Caco-2 (cell line): Measurements from ENCODE around the gene AFG3L2. TPM values are rescaled to one million over a fixed set of nuclear protein-coding genes. Genes with fewer than 3 reads are reported as not detected.

Experiments
- BruUV-seq: library from RNA; stranded (reverse); fragments of 400-500 nt; replicated peaks from 2 replicates; lab custom pipeline; 2021; lab: Mats Ljungman, UMichigan
- CTCF ChIA-PET: fragments of 300-600 bp; sonication (Branson Sonifier 250); formaldehyde crosslinking; loops from one replicate; lab custom pipeline; 2022; ENCODE audit warnings: antibody characterized with exemption; lab: Charles Lee
- POLR2A ChIA-PET: fragments of 300-600 bp; sonication (Branson Sonifier 250); formaldehyde crosslinking; loops from one replicate; lab custom pipeline; 2022; ENCODE audit warnings: antibody characterized with exemption; lab: Charles Lee
- DNase-seq, 2 experiments: peaks; one replicate each; pipeline versions ENCODE4 v3.0.0 to v3.0.0-alpha.2; 2020 to 2022
- H3K27me3 ChIP-seq: replicated peaks from 2 replicates; pipeline ENCODE4 v1.6.0; 2011; ENCODE audit warnings: low read length; ENCODE audit not compliant: control insufficient read depth, insufficient read depth
- H3K36me3 ChIP-seq: 2 replicates; pipeline ENCODE4 v1.5.1; 2011; ENCODE audit warnings: low read length; ENCODE audit not compliant: control insufficient read depth, insufficient read depth
- H3K4me1 ChIP-seq: fragments of 250-450 bp; sonication (Bioruptor Pico); 2 replicates; pipeline ENCODE4 v1.5.1; 2020; ENCODE audit warnings: mild to moderate bottlenecking
- H3K4me3 ChIP-seq: 2 replicates; pipeline ENCODE4 v1.5.1; 2011; ENCODE audit warnings: low read depth, mild to moderate bottlenecking, control low read depth, low read length
- H3K9me3 ChIP-seq: fragments of 250-450 bp; sonication (Bioruptor Pico); 2 replicates; pipeline ENCODE4 v1.5.1; 2020; ENCODE audit warnings: mild to moderate bottlenecking, moderate library complexity
- H3K27ac Mint-ChIP-seq: one replicate; pipeline ENCODE4 v1.8.0; 2022; ENCODE audit warnings: mixed read lengths; ENCODE audit not compliant: unreplicated experiment
- H3K27me3 Mint-ChIP-seq: one replicate; pipeline ENCODE4 v1.8.0; 2022; ENCODE audit warnings: mixed read lengths; ENCODE audit not compliant: insufficient read depth, unreplicated experiment
- H3K36me3 Mint-ChIP-seq: one replicate; pipeline ENCODE4 v1.8.0; 2022; ENCODE audit warnings: mild to moderate bottlenecking, mixed read lengths; ENCODE audit not compliant: insufficient read depth, unreplicated experiment
- H3K4me1 Mint-ChIP-seq: one replicate; pipeline ENCODE4 v1.8.0; 2022; ENCODE audit warnings: low read depth, mixed read lengths; ENCODE audit not compliant: unreplicated experiment
- H3K4me3 Mint-ChIP-seq: one replicate; pipeline ENCODE4 v1.8.0; 2022; ENCODE audit warnings: mild to moderate bottlenecking, moderate library complexity, mixed read lengths; ENCODE audit not compliant: unreplicated experiment
- H3K9me3 Mint-ChIP-seq: one replicate; pipeline ENCODE4 v1.8.0; 2022; ENCODE audit warnings: mixed read lengths; ENCODE audit not compliant: unreplicated experiment
- intact Hi-C: fragments of 100-400 bp; cut with micrococcal nuclease; formaldehyde crosslinking; loops from one replicate; pipeline ENCODE4 v1.10.0; 2022; ENCODE audit not compliant: unreplicated experiment
- total RNA-seq: library from RNA; stranded (reverse); gene quantifications from 2 replicates; pipeline ENCODE4 v1.2.3, GENCODE V29; 2022
- TF ChIP-seq, protein P1 (sequence below), 2 experiments: fragments of 200-600 bp in 1 of 2; IDR thresholded peaks; 1 replicate in 1 of 2; 2 replicates in 1 of 2; pipeline versions ENCODE4 v1.5.1 to v1.8.0; 2011 to 2022; ENCODE audit warnings: antibody characterized with exemption in 1 of 2, control low read depth in 1 of 2, inconsistent platforms in 1 of 2, low read depth in 1 of 2, low read length in 1 of 2, mild to moderate bottlenecking in 1 of 2, moderate library complexity in 1 of 2; ENCODE audit not compliant: insufficient read depth in 1 of 2, severe bottlenecking in 1 of 2, unreplicated experiment in 1 of 2

AFG3L2 gene
- total RNA-seq, 1 experiment from 2014 or later = 72.0 TPM

DNA sequence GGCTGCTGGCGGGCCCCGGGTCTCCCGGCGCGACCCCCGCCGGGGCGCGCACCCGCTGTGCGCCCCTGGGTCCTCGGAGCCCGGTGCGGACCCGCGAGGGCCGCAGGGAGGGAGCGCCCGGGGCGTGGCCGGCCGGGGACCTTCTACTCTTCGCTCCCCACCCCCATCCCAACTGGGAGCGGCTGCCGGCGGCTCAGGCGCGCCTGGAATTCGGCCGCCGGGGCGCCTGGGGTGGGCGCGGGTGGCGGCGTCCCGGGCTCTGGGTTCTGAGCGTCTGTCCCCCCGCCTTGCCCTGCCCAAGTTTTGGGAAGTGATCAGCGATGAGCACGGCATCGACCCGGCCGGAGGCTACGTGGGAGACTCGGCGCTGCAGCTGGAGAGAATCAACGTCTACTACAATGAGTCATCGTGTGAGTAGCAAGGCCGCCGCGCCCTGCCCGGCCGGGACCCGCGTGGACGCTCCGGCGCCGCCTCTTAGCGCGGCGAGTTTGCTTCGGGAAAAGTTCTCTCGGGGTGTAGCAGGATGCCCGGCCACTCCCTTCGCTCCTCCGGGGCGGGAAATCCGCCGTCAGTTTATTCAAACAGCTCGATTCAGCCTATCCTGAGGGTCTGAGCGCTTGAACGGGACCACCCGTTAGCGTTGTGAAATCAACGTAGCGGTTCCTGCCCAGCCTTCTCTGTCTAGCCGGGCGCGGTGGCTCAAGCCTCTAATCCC, 68.5 kb downstream of the AFG3L2 start:
- Mint-ChIP-seq H3K9me3 (no peaks in the 10 kb centered on the region), H3K27me3 (no peaks in the 10 kb centered on the region), H3K27ac (peak overlapping the region; percentile 81), H3K4me3 (peak overlapping the region; percentile 80), H3K4me1 (peaks cover 12% of the 10 kb centered on the region), H3K36me3 (peaks cover 53% of the 10 kb centered on the region)
- Histone ChIP-seq H3K4me3 (peak overlapping the region; percentile 48), H3K9me3 (peaks cover 18% of the 10 kb centered on the region), H3K27me3 (no peaks in the 10 kb centered on the region), H3K4me1 (peaks cover 20% of the 10 kb centered on the region), H3K36me3 (peaks cover 2% of the 10 kb centered on the region; the same call in 1 of the 2 replicates)
- DNase-seq = peak; percentile 72 to 85
- ChIA-PET POLR2A (interaction anchor here (0.6 to 1.0 kb wide), 2 partner anchors 8 to 30 kb away, joined by 8 to 23 read pairs; no protein-coding TSS in a partner anchor), CTCF (interaction anchor here (0.6 to 1.1 kb wide), 2 partner anchors 36 to 69 kb away, joined by 3 to 4 read pairs; partner anchors contain the start of gene AFG3L2)
- intact Hi-C loops = loop anchor here (1.0 to 2.0 kb wide), 2 partner anchors 20 to 30 kb away; no protein-coding TSS in a partner anchor
- BruUV-seq = no TSS peak
- TF ChIP-seq, protein P1, sequence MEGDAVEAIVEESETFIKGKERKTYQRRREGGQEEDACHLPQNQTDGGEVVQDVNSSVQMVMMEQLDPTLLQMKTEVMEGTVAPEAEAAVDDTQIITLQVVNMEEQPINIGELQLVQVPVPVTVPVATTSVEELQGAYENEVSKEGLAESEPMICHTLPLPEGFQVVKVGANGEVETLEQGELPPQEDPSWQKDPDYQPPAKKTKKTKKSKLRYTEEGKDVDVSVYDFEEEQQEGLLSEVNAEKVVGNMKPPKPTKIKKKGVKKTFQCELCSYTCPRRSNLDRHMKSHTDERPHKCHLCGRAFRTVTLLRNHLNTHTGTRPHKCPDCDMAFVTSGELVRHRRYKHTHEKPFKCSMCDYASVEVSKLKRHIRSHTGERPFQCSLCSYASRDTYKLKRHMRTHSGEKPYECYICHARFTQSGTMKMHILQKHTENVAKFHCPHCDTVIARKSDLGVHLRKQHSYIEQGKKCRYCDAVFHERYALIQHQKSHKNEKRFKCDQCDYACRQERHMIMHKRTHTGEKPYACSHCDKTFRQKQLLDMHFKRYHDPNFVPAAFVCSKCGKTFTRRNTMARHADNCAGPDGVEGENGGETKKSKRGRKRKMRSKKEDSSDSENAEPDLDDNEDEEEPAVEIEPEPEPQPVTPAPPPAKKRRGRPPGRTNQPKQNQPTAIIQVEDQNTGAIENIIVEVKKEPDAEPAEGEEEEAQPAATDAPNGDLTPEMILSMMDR (IDR thresholded peaks at IDR 0.05; ENCODE audit: insufficient read depth in 1 of 2, low read depth in 1 of 2, low read length in 1 of 2, severe bottlenecking in 1 of 2, unreplicated experiment in 1 of 2) = no peak

DNA sequence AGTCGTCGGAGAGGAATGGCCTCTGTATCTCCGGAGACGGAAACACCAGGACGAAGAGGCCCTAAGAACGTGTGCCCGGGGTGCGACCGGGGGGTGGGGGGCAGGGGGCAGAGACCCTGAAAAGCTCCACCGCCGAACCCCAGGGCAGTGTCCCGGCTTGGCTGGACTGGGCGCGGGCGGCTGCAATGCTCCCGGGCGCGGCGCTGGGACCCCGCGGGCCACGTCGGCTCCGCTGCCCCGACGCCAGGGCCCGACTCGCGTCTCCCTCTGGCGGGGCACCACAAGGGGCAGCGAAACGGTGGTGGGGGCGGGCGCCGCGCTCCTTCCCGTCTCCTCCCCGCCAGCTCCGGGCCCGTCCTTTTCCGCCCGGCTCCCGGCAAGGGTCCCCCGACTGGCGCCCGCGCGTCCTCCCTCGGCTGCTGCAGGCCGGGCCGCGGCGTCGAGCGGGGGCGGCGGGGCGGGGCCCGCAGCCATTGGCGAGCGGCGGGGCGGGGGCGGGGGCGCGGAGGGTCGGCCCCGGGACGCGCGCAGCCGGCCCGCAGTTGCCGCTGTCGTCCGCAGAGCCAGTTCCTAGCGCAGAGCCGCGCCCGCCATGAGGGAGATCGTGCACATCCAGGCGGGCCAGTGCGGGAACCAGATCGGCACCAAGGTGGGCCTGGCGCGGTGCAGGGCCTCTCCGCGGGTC, 69.2 kb downstream of the AFG3L2 start, which contains the start of gene TUBB6:
Gene TUBB6 (plus strand): TSS at position 541 of the 685 bp plus-strand sequence. CDS start 52 bp downstream, at position 593.
- intact Hi-C loops = loop anchor here (1.0 to 2.0 kb wide), 2 partner anchors 20 to 29 kb away; no protein-coding TSS in a partner anchor
- no TSS peak for BruUV-seq
- Mint-ChIP-seq H3K9me3 (no peaks in the 10 kb centered on the region), H3K36me3 (peaks cover 46% of the 10 kb centered on the region), H3K4me1 (peaks cover 12% of the 10 kb centered on the region), H3K4me3 (peak within 1 kb of the TSS; percentile 80), H3K27me3 (no peaks in the 10 kb centered on the region), H3K27ac (peak within 1 kb of the TSS; percentile 81)
- H3K36me3 ChIP-seq = peaks cover 2% of the 10 kb centered on the region; the same call in 1 of the 2 replicates
- TF ChIP-seq, protein P1 (IDR thresholded peaks at IDR 0.05; ENCODE audit: insufficient read depth in 1 of 2, low read depth in 1 of 2, low read length in 1 of 2, severe bottlenecking in 1 of 2, unreplicated experiment in 1 of 2) = no peak
- peaks cover 18% of the 10 kb centered on the region for H3K9me3 ChIP-seq
- DNase-seq = peak; percentile 68 to 79
- H3K27me3 ChIP-seq = no peaks in the 10 kb centered on the region
- ChIA-PET CTCF (interaction anchor here (0.8 kb wide), 1 partner anchor 20 kb away, joined by 10 read pairs; no protein-coding TSS in a partner anchor), POLR2A (no interaction called here)
- peaks cover 18% of the 10 kb centered on the region for H3K4me1 ChIP-seq
- peak within 1 kb of the TSS; percentile 48 for H3K4me3 ChIP-seq
